Left forelimb (tissue), 1 donor: ENCODE measurements around the gene ETS2.
"Not testable (repeated sequence)": the region's sequence is repeated elsewhere in the genome, so short reads cannot be mapped to it uniquely, and the experiment has no call there.

ENCODE experiments used
- DNase-seq: peaks from one replicate; pipeline ENCODE4 v3.0.0-alpha.2; 2018; ENCODE audit warnings: low spot score

The ETS2 gene

DNA sequence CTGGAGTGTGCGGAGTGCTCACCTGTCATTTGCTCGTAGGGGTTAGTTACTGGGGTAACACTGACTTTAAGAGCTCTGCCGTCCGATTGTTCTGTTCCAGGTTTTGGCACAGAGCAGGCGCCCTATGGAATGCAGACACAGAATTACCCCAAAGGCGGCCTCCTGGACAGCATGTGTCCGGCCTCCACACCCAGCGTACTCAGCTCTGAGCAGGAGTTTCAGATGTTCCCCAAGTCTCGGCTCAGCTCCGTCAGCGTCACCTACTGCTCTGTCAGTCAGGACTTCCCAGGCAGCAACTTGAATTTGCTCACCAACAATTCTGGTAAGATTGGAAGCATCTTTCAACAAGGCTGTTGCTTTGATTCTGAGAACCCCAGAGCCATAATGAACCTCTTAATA lies 12.6 kb downstream of the ETS2 start:
- DNase-seq = no peak

DNA sequence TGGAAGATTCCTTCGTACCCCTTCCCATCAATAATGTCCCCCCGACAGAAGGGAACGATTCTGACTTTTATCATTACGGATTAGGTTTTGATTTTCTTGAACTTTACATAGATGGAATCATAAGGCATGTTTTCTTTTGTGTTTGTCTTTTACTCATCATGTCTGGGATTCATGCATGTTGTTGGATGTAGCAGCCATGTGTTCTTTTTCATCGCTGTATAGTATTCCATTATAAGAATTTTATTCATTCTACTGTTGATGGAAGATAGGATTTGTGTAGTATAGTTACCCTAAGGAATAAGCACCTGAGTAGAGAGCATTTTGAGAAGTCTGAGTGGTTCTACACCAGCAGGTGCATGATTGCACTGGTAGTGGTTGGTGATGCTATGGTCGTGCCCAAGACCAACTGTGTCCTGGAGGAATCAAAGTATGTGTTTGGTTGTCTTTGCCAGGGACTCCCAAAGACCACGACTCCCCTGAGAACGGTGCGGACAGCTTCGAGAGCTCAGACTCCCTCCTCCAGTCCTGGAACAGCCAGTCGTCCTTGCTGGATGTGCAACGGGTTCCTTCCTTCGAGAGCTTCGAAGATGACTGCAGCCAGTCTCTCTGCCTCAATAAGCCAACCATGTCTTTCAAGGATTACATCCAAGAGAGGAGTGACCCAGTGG lies 13.5 kb downstream of the ETS2 start:
- DNase-seq = no peak

DNA sequence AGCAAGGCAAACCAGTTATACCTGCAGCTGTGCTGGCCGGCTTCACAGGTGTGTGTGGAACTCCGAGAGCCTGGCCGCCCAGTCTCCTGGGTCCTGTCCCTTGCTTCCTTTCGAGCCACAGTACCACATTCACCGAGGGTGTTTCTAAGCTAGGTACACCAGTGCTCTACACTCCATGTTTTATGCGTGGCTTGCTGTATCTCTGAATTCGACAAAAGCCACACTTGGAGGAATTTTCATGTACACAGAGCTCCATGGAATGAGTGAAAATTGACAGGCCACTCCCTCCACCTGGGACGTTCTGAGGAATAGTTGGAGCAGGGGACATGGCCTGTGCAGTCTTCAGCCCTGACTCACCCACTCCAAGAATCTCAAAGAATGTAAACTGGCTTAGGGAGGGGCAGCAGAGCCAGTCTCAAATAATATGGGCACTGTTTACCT lies 14.0 kb downstream of the ETS2 start:
- DNase-seq = no peak

GRCh38 chr21:38820471-38821239 lies 14.9 kb downstream of the ETS2 start:
- DNase-seq = no peak

GRCh38 chr21:38821248-38821647 lies 15.5 kb downstream of the ETS2 start:
- no peak for DNase-seq

DNA sequence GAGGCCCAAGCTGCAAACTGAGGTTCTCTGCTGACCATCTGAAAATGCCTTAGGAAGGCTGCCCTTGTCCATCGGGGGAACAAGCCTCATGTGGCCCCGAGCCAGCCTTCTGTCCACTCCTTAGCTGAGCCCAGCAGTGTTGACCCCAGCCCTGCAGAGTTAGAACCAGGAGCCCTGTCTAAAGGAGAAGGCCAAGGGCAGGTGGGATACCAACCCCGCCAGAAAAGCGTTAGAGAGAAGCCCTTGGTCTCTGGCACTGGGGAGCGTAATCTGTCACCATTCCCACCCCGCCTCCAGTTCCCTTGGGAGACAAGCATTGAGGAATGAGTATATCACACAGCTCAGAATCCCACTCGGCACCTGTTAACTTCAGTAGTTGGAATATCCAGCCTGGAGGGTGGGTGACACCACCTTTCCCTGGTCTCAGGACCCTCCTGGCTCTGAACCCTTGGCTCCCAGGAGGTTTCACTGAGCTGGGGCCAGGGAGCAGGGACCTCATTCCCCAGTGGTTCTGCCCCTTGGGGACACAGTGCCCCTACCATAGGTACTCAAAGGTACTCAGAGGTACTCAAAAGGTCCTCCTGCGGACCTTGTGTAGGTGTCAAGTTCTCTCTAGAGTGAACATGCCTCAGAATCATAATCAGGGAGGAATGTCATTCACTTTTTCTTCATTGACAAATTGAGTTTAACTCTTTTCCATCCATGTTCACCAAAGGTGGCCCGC lies 16.4 kb downstream of the ETS2 start:
- DNase-seq = no peak

DNA sequence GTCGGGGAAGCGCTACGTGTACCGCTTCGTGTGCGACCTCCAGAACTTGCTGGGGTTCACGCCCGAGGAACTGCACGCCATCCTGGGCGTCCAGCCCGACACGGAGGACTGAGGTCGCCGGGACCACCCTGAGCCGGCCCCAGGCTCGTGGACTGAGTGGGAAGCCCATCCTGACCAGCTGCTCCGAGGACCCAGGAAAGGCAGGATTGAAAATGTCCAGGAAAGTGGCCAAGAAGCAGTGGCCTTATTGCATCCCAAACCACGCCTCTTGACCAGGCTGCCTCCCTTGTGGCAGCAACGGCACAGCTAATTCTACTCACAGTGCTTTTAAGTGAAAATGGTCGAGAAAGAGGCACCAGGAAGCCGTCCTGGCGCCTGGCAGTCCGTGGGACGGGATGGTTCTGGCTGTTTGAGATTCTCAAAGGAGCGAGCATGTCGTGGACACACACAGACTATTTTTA lies 17.1 kb downstream of the ETS2 start:
- DNase-seq = no peak

- DNase-seq = no peak
Measured at GRCh38 chr21:38823737-38824123, 18.0 kb downstream of the ETS2 start.

DNA sequence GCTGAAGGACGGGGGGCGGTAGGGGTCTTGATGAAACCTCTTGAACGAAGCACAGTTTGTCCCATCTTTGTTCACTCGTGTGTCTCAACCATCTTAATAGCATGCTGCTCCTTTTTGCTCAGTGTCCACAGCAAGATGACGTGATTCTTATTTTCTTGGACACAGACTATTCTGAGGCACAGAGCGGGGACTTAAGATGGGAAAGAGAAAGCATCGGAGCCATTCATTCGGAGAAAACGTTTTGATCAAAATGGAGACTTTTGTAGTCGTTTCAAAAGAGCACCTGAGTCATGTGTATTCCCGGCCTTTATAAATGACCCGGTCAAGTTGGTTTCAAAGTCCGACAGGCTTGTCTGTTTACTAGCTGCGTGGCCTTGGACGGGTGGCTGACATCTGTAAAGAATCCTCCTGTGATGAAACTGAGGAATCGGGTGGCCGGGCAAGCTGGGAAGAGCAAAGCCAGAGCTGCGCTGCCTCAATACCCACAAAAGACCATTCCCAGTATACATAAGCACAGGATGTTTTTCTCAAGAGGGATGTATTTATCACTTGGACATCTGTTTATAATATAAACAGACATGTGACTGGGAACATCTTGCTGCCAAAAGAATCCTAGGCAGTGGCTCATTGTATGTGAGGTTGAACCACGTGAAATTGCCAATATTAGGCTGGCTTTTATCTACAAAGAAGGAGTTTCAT lies 18.5 kb downstream of the ETS2 start:
- no peak for DNase-seq

- DNase-seq = no peak
Measured at GRCh38 chr21:38825269-38825668, 19.5 kb downstream of the ETS2 start.

DNA sequence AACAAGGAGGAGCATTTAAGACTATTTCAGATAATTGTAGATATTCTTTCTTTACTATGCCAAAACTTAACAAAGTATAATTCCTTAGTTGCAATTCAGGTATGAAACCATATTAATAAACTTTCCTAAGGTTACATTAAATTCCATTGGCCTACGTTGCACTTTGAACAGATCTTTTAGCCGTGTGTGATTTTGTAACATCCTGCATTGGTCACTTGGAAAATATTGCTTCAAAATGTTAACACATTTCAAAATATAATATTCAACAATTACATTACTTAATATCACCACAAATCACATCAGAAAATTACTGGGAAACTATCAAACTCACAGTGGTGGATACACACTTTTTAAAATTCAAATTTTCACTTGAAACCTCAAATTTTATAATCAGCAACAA lies 20.2 kb downstream of the ETS2 start:
- DNase-seq = no peak

- DNase-seq = not testable (repeated sequence)
Measured at GRCh38 chr21:38828111-38828510, 22.4 kb downstream of the ETS2 start.

- no peak for DNase-seq
Measured at GRCh38 chr21:38830671-38831525, 25.2 kb downstream of the ETS2 start.

DNA sequence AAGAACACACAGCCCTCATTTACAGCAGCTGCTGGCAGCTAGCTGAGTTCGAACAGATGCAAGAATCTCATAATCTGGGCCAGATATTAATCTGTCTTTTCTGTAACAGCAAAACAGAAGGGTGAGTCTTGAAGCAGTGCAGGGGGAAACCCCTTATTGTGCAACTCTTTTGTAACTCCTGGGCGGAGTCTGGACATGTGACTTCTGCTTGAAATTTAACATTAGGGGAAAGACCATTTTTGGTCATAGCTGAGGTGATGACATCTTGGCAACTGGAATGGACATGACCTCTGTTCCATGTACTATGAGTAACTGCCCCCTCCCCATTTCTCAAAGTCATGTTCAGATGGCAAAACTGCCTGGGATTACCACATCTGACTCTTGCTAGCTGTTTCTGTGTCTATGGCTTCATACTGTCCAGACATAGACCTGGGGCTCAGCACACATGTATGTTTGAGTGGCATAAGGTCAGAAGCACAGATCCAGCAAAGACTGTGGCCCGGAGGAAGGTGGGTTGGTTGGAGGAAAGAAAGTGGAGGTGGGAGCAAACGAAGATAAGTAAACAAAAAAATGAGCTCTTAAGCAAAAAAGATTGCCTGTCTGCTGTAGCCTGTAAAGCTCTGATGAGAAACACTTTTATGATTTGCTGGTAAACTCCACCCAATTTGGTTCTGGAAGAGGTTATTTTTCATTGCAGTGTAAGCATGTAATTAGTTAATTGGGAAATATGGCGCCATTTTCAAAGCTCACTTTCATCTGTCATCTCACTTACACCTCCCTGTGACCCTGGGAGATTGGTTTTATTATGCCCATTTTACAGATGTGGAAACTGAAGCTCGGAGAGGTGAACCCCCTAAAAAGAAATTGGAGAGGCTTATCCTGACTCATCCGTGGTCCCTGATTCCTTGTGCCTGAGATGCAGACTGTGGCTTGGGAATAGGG lies 26.1 kb downstream of the ETS2 start:
- DNase-seq = peak; percentile 38

DNA sequence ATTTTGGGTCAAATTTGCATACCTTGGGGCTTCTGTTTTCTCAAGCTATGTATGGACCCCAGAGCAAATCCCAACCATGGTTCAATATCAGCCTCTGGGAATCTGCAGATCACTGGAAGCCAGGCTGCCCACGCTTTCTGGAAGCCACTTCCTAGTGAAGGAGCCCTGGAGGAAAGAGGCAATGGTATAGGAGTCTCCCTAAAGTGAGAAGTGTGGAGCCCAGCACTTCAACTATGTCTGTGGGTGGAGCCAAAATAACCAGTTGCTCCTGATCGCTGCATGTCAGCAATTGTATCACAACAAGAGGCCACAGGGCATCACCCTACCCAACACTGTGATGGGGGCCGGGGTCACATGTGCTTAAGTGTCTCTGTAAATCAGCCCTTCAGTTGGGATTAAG lies 26.9 kb downstream of the ETS2 start:
- no peak for DNase-seq

DNA sequence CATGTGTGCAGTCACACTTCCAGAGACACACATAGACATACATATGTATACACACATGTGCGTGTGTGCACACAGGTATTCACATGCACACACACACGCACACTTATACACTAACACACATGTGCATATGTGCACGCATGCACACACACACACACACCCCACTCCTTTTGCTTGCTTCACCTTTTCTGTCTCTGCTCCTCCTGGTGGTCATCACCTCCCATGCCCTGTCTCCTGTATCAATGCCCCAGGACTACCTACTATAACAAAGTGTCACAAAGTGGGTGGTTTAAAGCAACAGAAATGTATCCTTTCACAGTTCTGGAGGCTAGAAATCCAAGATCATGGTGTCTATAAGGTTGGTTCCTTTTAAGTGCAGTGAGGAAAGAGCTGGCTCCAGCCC lies 27.4 kb downstream of the ETS2 start:
- DNase-seq = no peak

DNA sequence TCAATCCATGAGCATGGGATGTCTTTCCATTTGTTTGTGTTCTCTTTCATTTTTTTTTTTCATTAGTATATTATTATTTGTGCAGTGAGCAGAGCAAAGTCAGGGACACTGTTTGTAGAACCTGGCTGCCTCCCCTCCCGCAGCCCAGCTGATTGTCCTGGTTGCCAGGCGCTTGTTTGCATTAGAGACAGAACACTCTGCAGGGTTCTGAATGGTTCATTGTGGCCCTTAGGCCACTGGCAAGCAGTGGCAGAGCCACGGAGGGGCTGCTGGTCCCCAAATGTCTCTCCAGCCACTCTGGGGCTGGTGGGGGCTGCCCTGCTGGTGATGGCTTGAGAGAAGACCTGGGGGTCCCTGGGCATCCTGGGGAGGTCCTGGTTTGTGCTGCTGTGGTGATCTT lies 29.0 kb downstream of the ETS2 start:
- DNase-seq = no peak

GRCh38 chr21:38837806-38838461 lies 32.2 kb downstream of the ETS2 start:
- no peak for DNase-seq

DNA sequence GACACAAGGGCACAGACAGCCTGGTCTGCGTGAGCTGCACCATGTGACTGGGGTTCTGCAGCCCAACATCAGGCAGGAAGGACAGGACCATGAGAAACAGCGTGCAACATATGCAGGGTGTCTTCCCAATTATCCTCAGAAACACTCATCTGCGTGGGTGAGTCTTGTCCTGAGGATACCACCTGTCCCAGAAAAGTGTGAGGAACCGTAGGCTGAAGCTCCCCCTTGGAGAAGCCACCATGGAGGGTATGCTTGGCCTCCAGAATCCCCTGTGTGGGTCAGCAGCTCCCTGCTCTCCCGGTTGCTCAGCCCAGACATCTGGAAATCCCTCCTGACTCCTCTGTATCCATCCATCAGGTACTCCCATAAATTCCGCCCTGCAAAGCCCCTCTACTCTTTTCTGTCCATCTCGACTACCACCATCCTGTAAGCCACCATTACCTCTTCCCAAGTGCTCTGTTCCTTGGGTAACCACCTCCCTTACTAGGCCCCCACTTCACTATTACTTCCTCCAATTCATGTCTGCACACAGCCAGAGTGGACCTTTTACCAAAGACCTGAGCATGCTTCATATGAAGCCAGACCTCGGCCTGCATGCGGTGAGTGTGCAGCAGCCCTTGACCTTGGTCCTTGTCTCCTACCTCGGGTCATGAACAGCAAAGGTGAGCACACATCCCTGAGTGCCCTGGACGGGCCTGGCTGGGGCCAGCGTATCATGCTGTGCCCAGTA lies 33.0 kb downstream of the ETS2 start:
- peak; percentile 53 for DNase-seq
